ENCODE data around the gene GRIP1. TPM values are rescaled to one million over a fixed set of nuclear protein-coding genes. Genes with fewer than 3 reads are reported as not detected.

Gene GRIP1
- total RNA-seq, 1 experiment from 2014 or later: 0.23 TPM

DNA sequence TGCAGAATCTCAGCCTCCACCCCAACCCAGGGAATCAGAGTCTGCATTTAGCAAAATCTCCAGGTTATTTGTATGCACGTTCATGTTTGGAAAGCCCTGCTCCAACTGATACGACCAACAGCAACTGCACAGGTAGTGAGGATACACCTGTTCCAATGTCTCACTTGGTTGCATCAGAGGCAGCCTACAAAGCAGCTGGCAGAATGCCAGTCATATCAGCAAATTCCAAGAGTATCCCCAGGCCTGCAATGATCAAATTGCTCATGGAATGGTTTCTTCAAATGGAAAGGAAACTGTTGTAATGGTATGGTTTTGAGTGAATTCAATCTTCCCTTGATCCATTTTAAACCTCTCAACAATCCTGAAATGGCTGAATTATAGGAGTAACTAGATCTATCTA is 75.4 kb downstream of the GRIP1 start:
- Mint-ChIP-seq H3K9me3 (ENCODE audit: unreplicated experiment) (no peaks in the 10 kb centered on the region), H3K36me3 (ENCODE audit: insufficient read depth, unreplicated experiment) (no peaks in the 10 kb centered on the region), H3K4me1 (ENCODE audit: low read depth, unreplicated experiment) (no peaks in the 10 kb centered on the region), H3K27me3 (ENCODE audit: insufficient read depth, unreplicated experiment) (peaks cover 10% of the 10 kb centered on the region), H3K4me3 (ENCODE audit: unreplicated experiment) (no peak overlapping the region), H3K27ac (ENCODE audit: unreplicated experiment) (no peak overlapping the region)
- DNase-seq: no peak
- Histone ChIP-seq H3K27me3 (replicated peaks; ENCODE audit: control insufficient read depth, insufficient read depth, low read length) (no peaks in the 10 kb centered on the region), H3K4me1 (no peaks in the 10 kb centered on the region), H3K4me3 (ENCODE audit: low read depth, low read length) (no peak overlapping the region), H3K36me3 (ENCODE audit: control insufficient read depth, insufficient read depth, low read length) (no peaks in the 10 kb centered on the region), H3K9me3 (no peaks in the 10 kb centered on the region)
- TF ChIP-seq CTCF (IDR thresholded peaks at IDR 0.05; ENCODE audit: insufficient read depth in 1 of 2, low read depth in 1 of 2, low read length in 1 of 2, severe bottlenecking in 1 of 2, unreplicated experiment in 1 of 2): no peak
- ChIA-PET POLR2A (no interaction called here), CTCF (no interaction called here)
- no TSS peak for BruUV-seq (replicated peaks)
- intact Hi-C loops (cut with micrococcal nuclease; ENCODE audit: unreplicated experiment): no loop called here

DNA sequence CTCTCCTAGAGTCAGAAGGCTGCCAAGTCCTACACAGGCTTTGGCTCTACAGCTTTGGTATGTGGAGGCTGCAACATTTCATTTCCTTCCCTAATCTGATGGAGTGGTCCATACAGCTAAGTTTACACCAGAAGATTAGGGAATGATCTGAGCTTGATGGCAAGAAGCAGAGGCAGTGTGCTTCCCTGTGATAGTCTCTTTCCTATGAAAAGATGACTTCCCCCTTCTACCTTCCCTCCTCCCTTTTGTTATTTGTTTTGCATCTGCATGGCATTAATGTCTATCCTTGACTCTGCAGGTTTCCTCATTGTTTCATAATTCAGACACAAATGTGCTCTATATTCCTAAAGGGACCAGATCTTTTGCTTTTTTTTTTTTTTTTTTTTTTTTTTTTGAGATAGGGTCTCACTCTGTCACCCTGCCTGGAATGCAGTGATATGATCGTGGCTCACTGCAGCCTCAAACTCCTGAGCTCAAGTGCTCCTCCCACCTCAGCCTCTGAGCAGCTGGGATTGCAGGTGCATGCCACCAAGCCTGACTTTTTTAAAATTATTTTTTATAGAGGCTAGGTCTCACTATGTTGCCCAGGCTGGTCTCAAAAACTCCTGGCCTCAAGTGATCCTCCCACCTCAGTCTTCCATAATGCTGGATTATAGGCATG is 76.3 kb downstream of the GRIP1 start:
- Histone ChIP-seq H3K4me3 (ENCODE audit: low read depth, low read length) (no peak overlapping the region), H3K27me3 (replicated peaks; ENCODE audit: control insufficient read depth, insufficient read depth, low read length) (no peaks in the 10 kb centered on the region), H3K9me3 (no peaks in the 10 kb centered on the region), H3K36me3 (ENCODE audit: control insufficient read depth, insufficient read depth, low read length) (no peaks in the 10 kb centered on the region), H3K4me1 (no peaks in the 10 kb centered on the region)
- Mint-ChIP-seq H3K27me3 (ENCODE audit: insufficient read depth, unreplicated experiment) (peaks cover 10% of the 10 kb centered on the region), H3K9me3 (ENCODE audit: unreplicated experiment) (no peaks in the 10 kb centered on the region), H3K27ac (ENCODE audit: unreplicated experiment) (no peak overlapping the region), H3K4me1 (ENCODE audit: low read depth, unreplicated experiment) (no peaks in the 10 kb centered on the region), H3K36me3 (ENCODE audit: insufficient read depth, unreplicated experiment) (no peaks in the 10 kb centered on the region), H3K4me3 (ENCODE audit: unreplicated experiment) (no peak overlapping the region)
- intact Hi-C loops (cut with micrococcal nuclease; ENCODE audit: unreplicated experiment): no loop called here
- ChIA-PET CTCF (no interaction called here), POLR2A (no interaction called here)
- no peak for TF ChIP-seq CTCF (IDR thresholded peaks at IDR 0.05; ENCODE audit: insufficient read depth in 1 of 2, low read depth in 1 of 2, low read length in 1 of 2, severe bottlenecking in 1 of 2, unreplicated experiment in 1 of 2)
- BruUV-seq (replicated peaks): no TSS peak
- DNase-seq: no peak

DNA sequence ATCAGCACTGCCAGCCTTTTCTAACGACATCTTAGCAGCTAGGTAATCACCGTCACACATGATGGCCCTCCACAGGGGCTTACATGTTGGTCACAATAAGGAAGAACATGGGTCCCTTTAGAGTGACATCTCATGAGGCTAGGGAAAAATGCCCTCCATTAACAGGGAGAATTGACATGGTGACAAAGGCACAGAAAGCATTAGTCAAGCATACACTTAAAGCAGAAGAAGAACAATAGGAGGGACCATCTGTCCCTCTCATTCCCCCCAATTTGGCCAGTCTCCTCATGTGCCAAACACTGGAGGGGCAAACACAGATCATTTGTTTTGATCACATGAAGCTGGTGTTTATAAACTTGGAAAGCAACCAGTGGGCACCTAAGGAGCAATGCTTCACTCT is 78.0 kb downstream of the GRIP1 start:
- BruUV-seq (replicated peaks): no TSS peak
- no peak for TF ChIP-seq CTCF (IDR thresholded peaks at IDR 0.05; ENCODE audit: insufficient read depth in 1 of 2, low read depth in 1 of 2, low read length in 1 of 2, severe bottlenecking in 1 of 2, unreplicated experiment in 1 of 2)
- no peak overlapping the region for H3K27ac Mint-ChIP-seq (ENCODE audit: unreplicated experiment)
- Histone ChIP-seq H3K4me1 (no peaks in the 10 kb centered on the region), H3K27me3 (replicated peaks; ENCODE audit: control insufficient read depth, insufficient read depth, low read length) (no peaks in the 10 kb centered on the region), H3K9me3 (no peaks in the 10 kb centered on the region), H3K4me3 (ENCODE audit: low read depth, low read length) (no peak overlapping the region), H3K36me3 (ENCODE audit: control insufficient read depth, insufficient read depth, low read length) (no peaks in the 10 kb centered on the region)
- CTCF ChIA-PET: interaction anchor here (0.6 kb wide), 1 partner anchor 410 kb away, joined by 4 read pairs; no protein-coding TSS in a partner anchor
- intact Hi-C loops (cut with micrococcal nuclease; ENCODE audit: unreplicated experiment): no loop called here
- no peak for DNase-seq
- H3K27me3 Mint-ChIP-seq (ENCODE audit: insufficient read depth, unreplicated experiment): peaks cover 12% of the 10 kb centered on the region
- H3K4me1 Mint-ChIP-seq (ENCODE audit: low read depth, unreplicated experiment): no peaks in the 10 kb centered on the region
- H3K9me3 Mint-ChIP-seq (ENCODE audit: unreplicated experiment): no peaks in the 10 kb centered on the region
- no peak overlapping the region for H3K4me3 Mint-ChIP-seq (ENCODE audit: unreplicated experiment)
- no peaks in the 10 kb centered on the region for H3K36me3 Mint-ChIP-seq (ENCODE audit: insufficient read depth, unreplicated experiment)
- POLR2A ChIA-PET: no interaction called here
